Activated CD8-positive, alpha-beta memory T cell treated with anti-CD3 and anti-CD28 coated beads, Interleukin-2, amount 50 U/mL, for 48 hours (primary cell): ENCODE data around the gene PRADC1.
"Not testable (repeated sequence)": the region's sequence is repeated elsewhere in the genome, so short reads cannot be mapped to it uniquely, and the experiment has no call there.

Source experiments
- DNase-seq: peaks from one replicate; pipeline ENCODE4 v3.0.0-alpha.2; 2020

Gene PRADC1

GRCh38 chr2:73200281-73200680, 32.8 kb downstream of the PRADC1 start:
- not testable (repeated sequence) for DNase-seq

GRCh38 chr2:73197579-73197978, 35.5 kb downstream of the PRADC1 start:
- DNase-seq: no peak

GRCh38 chr2:73187549-73187948, 45.5 kb downstream of the PRADC1 start:
- no peak for DNase-seq

GRCh38 chr2:73185965-73186364, 47.1 kb downstream of the PRADC1 start:
- no peak for DNase-seq
